Motor neuron (in vitro differentiated cells): ENCODE data around the gene BACH1. TPM values are rescaled to one million over a fixed set of nuclear protein-coding genes. Genes with fewer than 3 reads are reported as not detected.

ENCODE experiments used
- ATAC-seq, 8 experiments: fragments of 200-7000 bp; cut with Tn5 transposase; replicated peaks in 6 of 8; 2 replicates each; pipeline ENCODE4 v1.8.0; 2021; ENCODE audit warnings: mild to moderate bottlenecking in 8 of 8, moderate library complexity in 8 of 8
- H3K27ac ChIP-seq, 2 donors: fragments of 250-450 bp; sonication (Bioruptor Pico); 2 replicates each; pipeline ENCODE4 v1.9.0; 2021; ENCODE audit warnings: antibody characterized with exemption in 2 of 2, mild to moderate bottlenecking in 2 of 2, moderate library complexity in 1 of 2
- H3K4me1 ChIP-seq, 2 donors: fragments of 250-450 bp; sonication (Bioruptor Pico); replicated peaks in 1 of 2; 2 replicates each; pipeline ENCODE4 v1.6.1; 2021; ENCODE audit warnings: antibody characterized with exemption in 2 of 2, mild to moderate bottlenecking in 2 of 2, moderate library complexity in 1 of 2
- H3K4me3 ChIP-seq, 5 donors: fragments of 250-450 bp; sonication (Bioruptor Pico); 2 replicates each; pipeline ENCODE4 v1.9.0; 2021; ENCODE audit warnings: antibody characterized with exemption in 5 of 5, mild to moderate bottlenecking in 5 of 5, moderate library complexity in 4 of 5
- WGBS, 10 experiments: fragments of 450-650 bp; shearing (Covaris generic); methylation state at CpG; one replicate each; pipeline ENCODE4 v1.0.0; 2022; 5-methylcytosine and 5-hydroxymethylcytosine counted together
- in situ Hi-C, 9 experiments: fragments of 400-800 bp; cut with MboI; loops; one replicate each; pipeline ENCODE4 v1.15.0; 2021; ENCODE audit warnings: low sequenced_read_pairs in 9 of 9, low pct_unique_long_range_greater_than_20kb in 2 of 9; ENCODE audit not compliant: unreplicated experiment in 9 of 9
- total RNA-seq, 8 experiments: library from RNA; unstranded; fragments of 300-600 nt; gene quantifications; 2 replicates each; pipeline versions ENCODE4 v1.2.3 to v1.2.4, GENCODE V29; 2022

The BACH1 gene
- total RNA-seq, 8 experiments from 2014 or later = 26.8 to 64.3 (median 45.7) TPM

DNA sequence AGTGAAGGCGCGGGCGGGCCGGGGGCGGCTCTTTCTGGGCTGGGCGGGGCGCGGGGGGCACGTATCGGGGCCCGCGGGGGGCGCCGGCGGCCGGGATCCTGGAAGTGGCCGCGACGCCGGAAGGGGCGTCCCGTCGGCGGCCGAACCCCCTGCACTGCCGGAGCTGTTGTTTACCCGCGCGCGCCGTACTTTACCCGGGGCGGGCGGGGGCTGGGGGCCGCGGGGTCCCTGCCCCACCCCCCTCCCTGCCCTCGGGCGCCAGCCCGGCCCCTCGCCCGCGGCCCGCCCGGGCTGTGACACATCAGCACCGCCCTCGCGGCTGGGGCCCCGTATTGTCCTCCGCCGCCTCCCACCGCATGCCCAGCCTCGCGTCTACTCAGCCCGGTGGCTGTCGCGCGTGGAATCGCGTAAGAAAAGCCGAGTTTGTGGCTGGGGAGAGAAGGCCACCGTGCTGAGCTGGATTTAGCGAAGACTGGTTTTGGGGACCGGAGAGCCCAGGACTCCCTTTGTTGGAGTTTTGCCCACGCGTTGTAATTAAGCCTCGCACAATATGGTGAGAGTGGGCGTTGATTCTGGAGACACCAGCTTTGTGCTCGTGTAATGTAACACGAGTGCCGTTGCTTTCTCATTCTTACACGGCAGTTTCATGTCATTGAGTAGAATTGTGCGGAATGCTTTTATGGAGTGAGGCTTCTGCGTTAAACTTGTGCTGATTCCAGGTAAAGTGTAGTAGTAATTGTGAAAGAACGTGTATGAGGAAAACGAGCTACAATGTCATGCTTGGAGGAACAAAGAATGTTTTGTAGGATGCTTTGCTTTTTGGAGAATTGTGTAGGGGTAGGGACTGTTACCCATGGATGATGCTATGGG is 559 bp downstream of the BACH1 start:
- 0 to 13% (median 0%) methylated on average over 1 to 14 of the region's 75 CpGs for WGBS, 10 experiments
- Histone ChIP-seq H3K4me1 (peaks cover 12 to 30% of the 10 kb centered on the region in 2 donors), H3K4me3 (peak overlapping the region; percentile 66 to 92 (median 80)), H3K27ac (peak overlapping the region; percentile 88 to 89)
- in situ Hi-C loops = no loop called here
- ATAC-seq = peak; percentile 46 to 70 (median 66)

DNA sequence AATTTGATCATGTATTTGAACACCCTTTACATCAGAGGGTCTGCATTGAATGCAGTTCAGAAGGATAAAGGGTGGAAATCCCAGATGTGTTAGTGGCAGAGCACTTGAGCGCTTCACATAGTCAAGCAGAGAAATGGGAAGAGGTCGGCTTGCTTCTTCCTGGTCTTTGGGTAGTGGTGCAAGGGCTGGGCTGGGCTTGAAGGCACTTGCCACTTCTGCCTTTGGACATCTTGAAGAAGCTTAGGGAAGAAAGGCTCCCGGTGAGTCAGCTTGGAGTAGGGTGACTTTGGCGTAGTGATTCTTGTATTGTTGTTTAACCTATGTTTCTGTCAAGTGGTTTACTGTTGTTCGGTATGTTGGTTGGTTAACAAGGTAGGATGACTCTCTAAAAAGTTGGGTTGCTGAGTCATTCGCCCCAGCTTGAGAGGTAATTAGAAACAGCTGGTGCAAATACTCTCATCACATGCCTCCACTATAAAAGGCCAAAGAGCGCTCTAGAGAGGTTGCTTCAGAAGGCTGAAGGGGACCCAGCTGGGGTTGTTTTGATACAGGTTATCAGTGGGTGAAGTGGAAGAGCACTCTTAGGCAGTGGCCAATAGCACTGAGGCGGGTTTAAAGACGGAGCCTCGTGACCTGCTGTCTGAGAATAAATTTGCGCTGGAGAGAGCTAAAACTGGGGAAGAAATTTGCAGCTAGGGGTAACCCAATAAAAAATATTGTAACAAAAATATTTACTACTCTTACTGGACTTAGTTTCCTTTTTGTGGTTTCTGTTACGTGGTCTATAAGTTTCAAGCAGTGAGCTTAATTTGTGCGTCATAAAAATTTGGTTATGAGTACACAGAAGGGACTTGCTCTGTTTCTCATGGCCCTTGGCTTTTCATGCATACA is 1.4 kb downstream of the BACH1 start:
- 5 to 32% (median 21%) methylated on average over 3 to 9 of the region's 13 CpGs; no CpG with 5 or more reads in 2 of the 10 experiments for WGBS, 10 experiments
- in situ Hi-C loops = no loop called here
- peak; percentile 4 to 43 (median 15) for ATAC-seq
- Histone ChIP-seq H3K4me1 (peaks cover 15 to 36% of the 10 kb centered on the region in 2 donors), H3K4me3 (peak overlapping the region; percentile 66 to 92 (median 80)), H3K27ac (peak overlapping the region; percentile 88 to 89)

DNA sequence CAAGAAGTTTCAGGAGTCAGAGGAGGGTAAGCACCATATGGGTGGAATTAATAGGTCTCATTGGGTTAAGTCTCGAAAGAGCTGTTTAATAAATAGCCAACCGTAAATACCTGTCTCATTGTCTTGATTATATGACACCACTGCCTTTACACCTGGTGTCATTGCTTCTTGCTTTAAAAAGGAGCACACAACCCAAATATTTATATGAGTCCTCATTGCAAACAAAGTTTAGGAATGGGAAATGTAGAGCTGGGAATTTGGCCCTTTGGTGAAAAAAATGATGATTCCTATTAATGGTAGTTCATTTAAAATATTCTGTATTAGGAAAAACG is 2.1 kb downstream of the BACH1 start:
- Histone ChIP-seq H3K4me1 (peaks cover 15 to 36% of the 10 kb centered on the region in 2 donors), H3K27ac (no peak overlapping the region), H3K4me3 (peak overlapping the region; percentile 66 to 92 (median 80))
- ATAC-seq = no peak
- in situ Hi-C loops = no loop called here
- 11 to 50% (median 30%) methylated on average over 1 to 3 of the region's 3 CpGs; no CpG with 5 or more reads in 2 of the 10 experiments for WGBS, 10 experiments

DNA sequence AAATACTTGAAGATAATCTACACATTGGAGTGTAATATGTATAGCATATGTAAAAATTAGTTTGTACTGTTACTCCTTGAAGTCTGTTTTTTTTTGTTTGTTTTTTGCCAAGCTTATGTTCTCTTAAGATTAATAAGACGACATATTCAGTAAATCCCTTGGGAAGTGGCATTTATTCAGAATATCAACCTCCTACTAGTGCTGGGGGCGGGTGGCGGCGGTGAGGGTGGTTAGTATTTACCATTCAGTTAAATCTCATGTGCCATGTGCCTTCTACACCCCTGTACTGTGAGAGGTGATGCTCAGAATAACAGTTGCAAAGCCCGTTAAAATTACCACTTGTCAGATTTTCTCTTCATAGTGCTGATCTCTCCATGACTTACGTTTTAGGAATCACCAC is 3.0 kb downstream of the BACH1 start:
- H3K27ac ChIP-seq = no peak overlapping the region
- H3K4me3 ChIP-seq = peak overlapping the region in 1 of 5 donors; percentile 92
- peaks cover 15 to 36% of the 10 kb centered on the region in 2 donors for H3K4me1 ChIP-seq
- WGBS, 10 experiments = 0 to 92% (median 66%) methylated on average over 1 to 6 of the region's 6 CpGs; no CpG with 5 or more reads in 1 of the 10 experiments
- ATAC-seq = no peak
- in situ Hi-C loops = no loop called here

DNA sequence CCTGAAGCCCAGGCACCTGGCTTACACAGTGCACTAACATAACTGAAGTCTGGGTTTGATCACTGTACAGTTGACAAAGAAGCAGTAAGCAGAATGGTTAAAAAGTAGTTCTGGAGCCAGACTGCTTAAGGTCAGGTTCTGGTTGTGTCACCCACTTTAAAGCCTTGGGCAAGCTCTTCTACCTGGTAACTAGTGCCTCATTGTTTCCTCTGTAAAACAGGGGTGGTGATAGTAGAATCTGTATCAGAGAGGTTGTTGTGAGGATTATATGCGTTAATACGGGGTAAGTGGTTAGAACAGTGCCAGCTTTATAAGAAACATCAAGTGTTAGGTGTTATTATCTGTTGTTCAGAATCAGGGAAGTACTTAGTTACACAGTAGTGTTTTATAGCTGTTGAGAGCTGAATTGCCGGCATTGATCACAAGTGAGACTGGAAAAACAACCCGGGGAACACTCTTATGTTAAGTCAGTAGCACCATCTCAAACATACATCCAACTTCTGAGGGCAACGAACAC is 3.7 kb downstream of the BACH1 start:
- Histone ChIP-seq H3K4me1 (peaks cover 15 to 36% of the 10 kb centered on the region in 2 donors), H3K4me3 (no peak overlapping the region), H3K27ac (no peak overlapping the region)
- WGBS, 10 experiments = 25 to 93% (median 70%) methylated on average over 1 to 5 of the region's 5 CpGs; no CpG with 5 or more reads in 1 of the 10 experiments
- ATAC-seq = no peak
- in situ Hi-C loops = no loop called here

GRCh38 chr21:29303288-29303687 is 4.6 kb downstream of the BACH1 start:
- 0 to 100% (median 88%) methylated on average over 1 to 2 of the region's 2 CpGs; no CpG with 5 or more reads in 1 of the 10 experiments for WGBS, 10 experiments
- H3K27ac ChIP-seq = no peak overlapping the region

GRCh38 chr21:29304597-29304996 is 5.9 kb downstream of the BACH1 start:
- no peak overlapping the region for H3K27ac ChIP-seq
- in situ Hi-C loops = no loop called here
- WGBS, 10 experiments = 56 to 100% (median 93%) methylated on average over 1 to 2 of the region's 2 CpGs; no CpG with 5 or more reads in 1 of the 10 experiments
- no peak overlapping the region for H3K4me3 ChIP-seq
- ATAC-seq = no peak
- peaks cover 15 to 36% of the 10 kb centered on the region in 2 donors for H3K4me1 ChIP-seq

More at GRCh38 chr21:29303288-29303687, 4.6 kb downstream of the BACH1 start:
- peaks cover 15 to 36% of the 10 kb centered on the region in 2 donors for H3K4me1 ChIP-seq
- in situ Hi-C loops = no loop called here
- H3K4me3 ChIP-seq = no peak overlapping the region
- no peak for ATAC-seq

DNA sequence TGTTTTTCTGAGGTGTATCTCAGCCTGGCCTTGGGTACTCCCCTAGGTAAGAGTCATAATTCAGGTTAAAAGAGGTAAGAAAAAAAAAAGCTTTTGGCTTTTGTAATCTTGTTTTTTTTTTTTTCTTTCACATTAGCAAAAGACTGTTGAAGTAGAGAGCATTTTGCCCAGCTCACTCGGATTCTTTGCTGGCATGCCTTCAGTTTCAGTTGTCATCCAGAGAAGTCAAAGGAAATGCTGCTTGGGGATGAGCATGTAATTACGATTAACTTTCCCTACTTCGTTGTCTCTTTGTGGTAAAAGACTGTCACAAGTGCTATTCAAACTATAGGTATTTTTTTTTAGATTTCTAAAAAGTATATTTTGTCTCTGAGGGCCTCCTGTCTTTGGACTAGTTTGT is 6.3 kb downstream of the BACH1 start:
- Histone ChIP-seq H3K4me3 (no peak overlapping the region), H3K27ac (no peak overlapping the region), H3K4me1 (peaks cover 15 to 36% of the 10 kb centered on the region in 2 donors)
- in situ Hi-C loops = no loop called here
- WGBS, 10 experiments = 0 to 100% (median 60%) methylated on average over 1 to 3 of the region's 3 CpGs; no CpG with 5 or more reads in 1 of the 10 experiments
- no peak for ATAC-seq

- no peak for ATAC-seq
- 0 to 86% (median 50%) methylated on average over 1 of the region's 1 CpG; no CpG with 5 or more reads in 3 of the 10 experiments for WGBS, 10 experiments
- Histone ChIP-seq H3K27ac (no peak overlapping the region), H3K4me1 (peaks cover 12 to 35% of the 10 kb centered on the region in 2 donors), H3K4me3 (no peak overlapping the region)
- in situ Hi-C loops = no loop called here
These were observed 6.8 kb downstream of the BACH1 start for GRCh38 chr21:29305561-29305960.

- 40 to 100% (median 85%) methylated on average over 1 to 3 of the region's 3 CpGs; no CpG with 5 or more reads in 6 of the 10 experiments for WGBS, 10 experiments
- Histone ChIP-seq H3K4me3 (no peak overlapping the region), H3K27ac (no peak overlapping the region), H3K4me1 (peaks cover 8 to 21% of the 10 kb centered on the region in 2 donors)
- ATAC-seq = peak in 1 of 8 experiments; percentile 15
- in situ Hi-C loops = no loop called here
These were observed 8.2 kb downstream of the BACH1 start for GRCh38 chr21:29306920-29307319.

GRCh38 chr21:29307718-29308455 is 9.2 kb downstream of the BACH1 start:
- H3K27ac ChIP-seq = no peak overlapping the region
- H3K4me1 ChIP-seq = peaks cover 3 to 11% of the 10 kb centered on the region in 2 donors
- WGBS, 10 experiments = 44 to 100% (median 92%) methylated on average over 1 to 3 of the region's 3 CpGs
- no peak for ATAC-seq
- no peak overlapping the region for H3K4me3 ChIP-seq
- in situ Hi-C loops = no loop called here

DNA sequence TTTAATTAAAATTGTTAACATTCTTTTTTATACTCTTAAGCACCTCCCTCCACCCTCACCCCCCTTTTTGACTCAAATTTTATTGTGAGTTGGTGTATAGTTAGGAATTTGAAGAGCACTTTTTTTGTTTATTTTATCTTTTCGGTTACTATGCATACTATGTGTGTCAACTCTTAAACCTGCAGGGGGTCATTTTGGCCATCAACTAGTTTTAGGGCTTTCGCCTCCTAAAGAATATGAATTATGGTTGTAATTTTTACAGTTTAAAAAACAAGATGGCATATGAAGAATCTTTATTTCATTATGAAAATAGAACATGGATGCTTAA is 9.7 kb downstream of the BACH1 start:
- WGBS, 10 experiments = 67 to 100% (median 100%) methylated on average over 1 to 2 of the region's 2 CpGs
- peaks cover 3 to 8% of the 10 kb centered on the region in 2 donors for H3K4me1 ChIP-seq
- H3K4me3 ChIP-seq = no peak overlapping the region

More for the DNA sequence above, 9.7 kb downstream of the BACH1 start:
- in situ Hi-C loops = no loop called here
- H3K27ac ChIP-seq = no peak overlapping the region
- no peak for ATAC-seq
